Gastrocnemius medialis (tissue), 4 donors: ENCODE results near the gene CAMTA2. TPM values are rescaled to one million over a fixed set of nuclear protein-coding genes. Genes with fewer than 3 reads are reported as not detected.
A peak's percentile ranks its signal among the peaks of the same experiment; 100 is the strongest.

ENCODE experiments used
- ATAC-seq, 2 donors: fragments of 150-250 bp; one replicate each; pipeline ENCODE4 v1.9.1; 2016
- DNase-seq, 2 donors: peaks; one replicate each; pipeline ENCODE4 v3.0.0-alpha.2; 2019
- H3K27ac ChIP-seq, 4 donors: fragments of 200-600 bp; sonication (generic); 1 replicate in 1 of 4; 2 replicates in 3 of 4; pipeline ENCODE4 v1.5.1; 2016 to 2018; ENCODE audit warnings: mild to moderate bottlenecking in 2 of 4, moderate library complexity in 1 of 4
- H3K27me3 ChIP-seq, 3 donors: fragments of 200-600 bp; sonication (generic) in 2 of 3; 1 replicate in 1 of 3; 2 replicates in 2 of 3; pipeline versions ENCODE4 v1.5.1 to v1.6.0; 2016 to 2019; ENCODE audit warnings: mild to moderate bottlenecking in 1 of 3, moderate library complexity in 1 of 3
- H3K36me3 ChIP-seq, 2 donors: fragments of 200-600 bp; sonication (generic) in 1 of 2; one replicate each; pipeline ENCODE4 v1.5.1; 2017 to 2018
- H3K4me1 ChIP-seq, 2 donors: fragments of 200-600 bp; sonication (generic) in 1 of 2; one replicate each; pipeline ENCODE4 v1.5.1; 2016 to 2017; ENCODE audit warnings: mild to moderate bottlenecking in 2 of 2
- H3K4me3 ChIP-seq, 4 donors: fragments of 200-600 bp; sonication (generic) in 3 of 4; 1 replicate in 1 of 4; 2 replicates in 3 of 4; pipeline ENCODE4 v1.5.1; 2016 to 2019; ENCODE audit warnings: mild to moderate bottlenecking in 2 of 4
- H3K9me3 ChIP-seq, 3 donors: fragments of 200-600 bp; sonication (generic) in 2 of 3; 1 replicate in 1 of 3; 2 replicates in 2 of 3; pipeline ENCODE4 v1.5.1; 2016 to 2019
- CTCF ChIP-seq, 5 experiments: fragments of 450-650 bp in 3 of 5; fragments of 200-600 bp in 2 of 5; sonication (generic) in 2 of 5; IDR thresholded peaks in 4 of 5; conservative IDR thresholded peaks in 1 of 5; 1 replicate in 4 of 5; 2 replicates in 1 of 5; pipeline ENCODE4 v1.5.1; 2016 to 2019; ENCODE audit warnings: antibody characterized with exemption in 5 of 5, mild to moderate bottlenecking in 3 of 5, moderate library complexity in 3 of 5
- POLR2A ChIP-seq, 2 donors: fragments of 450-650 bp; IDR thresholded peaks; one replicate each; pipeline ENCODE4 v1.6.1; 2017; ENCODE audit warnings: antibody characterized with exemption in 2 of 2, mild to moderate bottlenecking in 2 of 2, moderate library complexity in 2 of 2
- in situ Hi-C, 4 donors: fragments of 200-750 bp; cut with MboI; loops; one replicate each; pipeline versions ENCODE4 v1.15.0 to v1.8.0; 2017; ENCODE audit warnings: low sequenced_read_pairs in 4 of 4
- intact Hi-C: fragments of 100-400 bp; cut with DNase I; formaldehyde crosslinking; loops from one replicate; pipeline ENCODE4 v1.15.1; 2023; ENCODE audit warnings: low total_unique reads
- total RNA-seq, 4 donors: library from RNA; depleted of rRNA; stranded (reverse); fragments of >200 nt; gene quantifications; one replicate each; pipeline versions ENCODE4 v1.1.0 to v1.2.3, GENCODE V29; 2016

Gene CAMTA2
- total RNA-seq, 4 donors from 2014 or later, result 19.1 to 46.4 (median 36.4) TPM

- in situ Hi-C loops, result loop anchor here (5.0 to 10.0 kb wide), 4 partner anchors 43 to 84 kb away; no protein-coding TSS in a partner anchor
- H3K4me1 ChIP-seq, result peaks cover 5% of the 10 kb centered on the region in 2 donors
Measured at GRCh38 chr17:4980644-4981216, 6.7 kb downstream of the CAMTA2 start.

GRCh38 chr17:4978726-4979125 lies 8.7 kb downstream of the CAMTA2 start:
- Histone ChIP-seq H3K36me3 (peaks cover 0 to 69% of the 10 kb centered on the region in 2 donors), H3K9me3 (no peaks in the 10 kb centered on the region), H3K4me1 (peaks cover 15 to 20% of the 10 kb centered on the region in 2 donors), H3K27me3 (no peaks in the 10 kb centered on the region), H3K27ac (no peak overlapping the region), H3K4me3 (no peak overlapping the region)
- in situ Hi-C loops, result no loop called here
- DNase-seq (no peak), ATAC-seq (no peak)
- intact Hi-C loops, result no loop called here
- TF ChIP-seq POLR2A (IDR thresholded peaks at IDR 0.05) (no peak), CTCF (IDR thresholded peaks at IDR 0.05 in 4 of 5, conservative IDR thresholded peaks at IDR 0.05 in 1 of 5) (no peak)

More at GRCh38 chr17:4980644-4981216, 6.7 kb downstream of the CAMTA2 start:
- no peak for DNase-seq
- intact Hi-C loops, result loop anchor here (1.0 kb wide), 1 partner anchor 82 kb away; no protein-coding TSS in a partner anchor
- TF ChIP-seq POLR2A (IDR thresholded peaks at IDR 0.05) (no peak), CTCF (IDR thresholded peaks at IDR 0.05 in 4 of 5, conservative IDR thresholded peaks at IDR 0.05 in 1 of 5) (peak; percentile 75 to 88 (median 85))
- Histone ChIP-seq H3K36me3 (peaks cover 0 to 82% of the 10 kb centered on the region in 2 donors), H3K27ac (peak overlapping the region in 1 of 4 donors; percentile 43), H3K9me3 (no peaks in the 10 kb centered on the region), H3K27me3 (no peaks in the 10 kb centered on the region), H3K4me3 (no peak overlapping the region)
- ATAC-seq, result peak; percentile 65 to 67

DNA sequence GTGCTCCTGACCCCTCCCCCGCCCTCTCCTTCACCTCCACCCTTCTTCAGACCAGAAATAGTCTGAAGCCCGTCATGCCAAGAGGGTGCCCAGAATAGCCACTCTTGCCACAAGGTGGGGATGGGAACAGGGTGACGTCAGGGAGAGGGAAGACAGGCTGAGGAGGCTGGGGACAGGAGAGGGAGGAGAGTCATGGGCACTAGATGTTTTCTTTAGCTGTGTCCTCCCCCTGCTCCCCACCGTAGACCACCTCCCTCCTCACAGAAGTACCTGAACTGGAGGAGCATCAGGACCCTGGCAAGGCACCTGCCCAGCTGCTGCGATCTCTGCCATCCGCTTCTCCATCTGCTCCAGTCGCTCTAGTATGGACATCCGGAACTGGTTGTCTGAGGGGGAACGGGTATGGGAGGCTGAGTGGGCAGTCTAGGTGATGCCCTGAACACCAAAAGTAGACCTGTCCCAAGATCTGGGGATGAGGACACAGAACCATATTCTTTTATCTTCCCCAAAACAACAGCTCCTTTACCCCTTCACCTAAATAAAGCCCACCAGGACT lies 13.3 kb downstream of the CAMTA2 start:
- no peaks in the 10 kb centered on the region for H3K9me3 ChIP-seq
- DNase-seq (peak; percentile 81 to 94), ATAC-seq (peak; percentile 96)
- intact Hi-C loops, result loop anchor here (1.0 kb wide), 1 partner anchor 27 kb away; no protein-coding TSS in a partner anchor
- H3K36me3 ChIP-seq, result peaks cover 0 to 68% of the 10 kb centered on the region in 2 donors
- H3K4me1 ChIP-seq, result peaks cover 27 to 42% of the 10 kb centered on the region in 2 donors
- TF ChIP-seq POLR2A (IDR thresholded peaks at IDR 0.05), result peak; percentile 80 to 83
- TF ChIP-seq CTCF (IDR thresholded peaks at IDR 0.05 in 4 of 5, conservative IDR thresholded peaks at IDR 0.05 in 1 of 5), result no peak
- peak overlapping the region; percentile 88 to 95 (median 94) for H3K27ac ChIP-seq
- peak overlapping the region in 2 of 4 donors; percentile 11 to 14 for H3K4me3 ChIP-seq
- in situ Hi-C loops, result no loop called here
- no peaks in the 10 kb centered on the region for H3K27me3 ChIP-seq

DNA sequence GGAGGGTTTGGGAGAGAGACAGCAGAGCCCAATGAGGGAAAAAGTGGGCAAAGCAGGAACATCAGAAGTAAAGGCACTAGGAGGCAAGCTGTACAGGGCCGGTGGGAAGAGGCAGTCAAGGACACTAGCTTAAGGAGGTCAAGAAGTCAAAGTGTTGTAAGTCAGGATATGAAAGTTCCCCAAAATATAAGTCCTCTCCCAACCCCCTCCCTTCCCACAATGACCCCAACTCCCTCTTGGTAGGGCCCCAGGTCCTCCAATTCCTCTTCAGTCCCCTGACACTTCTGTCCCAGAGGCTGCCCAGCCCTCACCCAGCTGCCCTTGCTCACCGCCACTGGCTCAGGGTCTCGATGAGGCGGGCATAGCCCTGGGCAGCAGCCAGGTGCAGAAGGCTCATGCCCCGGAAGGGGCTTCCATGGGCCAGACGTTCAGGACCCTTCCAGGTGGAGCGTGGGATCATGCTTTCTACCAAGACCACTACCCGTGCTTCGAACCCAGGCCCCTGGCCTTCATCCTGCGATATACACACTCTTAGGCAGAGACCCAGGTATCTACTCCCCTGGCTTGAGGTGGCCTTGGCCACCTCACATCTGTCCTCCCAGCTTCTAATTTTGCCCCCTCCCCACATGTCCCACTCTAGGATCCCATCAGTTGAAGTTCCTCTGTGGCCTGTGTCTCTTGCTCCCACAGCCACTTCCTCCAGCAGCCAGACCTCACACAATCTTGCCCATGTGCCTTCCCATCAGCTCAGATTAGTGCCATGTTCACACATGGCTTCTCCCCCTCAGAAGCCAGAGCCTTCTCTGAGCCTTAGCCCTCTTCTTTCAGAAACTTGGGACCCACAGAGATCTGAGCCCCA lies 14.0 kb downstream of the CAMTA2 start:
- in situ Hi-C loops, result no loop called here
- no peak for DNase-seq
- intact Hi-C loops, result loop anchor here (1.0 kb wide), 1 partner anchor 28 kb away; no protein-coding TSS in a partner anchor
- peak overlapping the region; percentile 88 to 95 (median 94) for H3K27ac ChIP-seq
- peaks cover 34 to 49% of the 10 kb centered on the region in 2 donors for H3K4me1 ChIP-seq
- peaks cover 0 to 62% of the 10 kb centered on the region in 2 donors for H3K36me3 ChIP-seq
- TF ChIP-seq POLR2A (IDR thresholded peaks at IDR 0.05) (no peak), CTCF (IDR thresholded peaks at IDR 0.05 in 4 of 5, conservative IDR thresholded peaks at IDR 0.05 in 1 of 5) (no peak)
- no peaks in the 10 kb centered on the region for H3K27me3 ChIP-seq
- H3K9me3 ChIP-seq, result no peaks in the 10 kb centered on the region
- peak; percentile 1 to 15 for ATAC-seq
- peak overlapping the region in 2 of 4 donors; percentile 6 to 14 for H3K4me3 ChIP-seq
